GM10847 (cell line): Measurements from ENCODE around the gene MAGOH.
A peak's percentile ranks its signal among the peaks of the same experiment; 100 is the strongest.

Source experiments
- POLR2A ChIP-seq: IDR thresholded peaks from 2 replicates; pipeline ENCODE4 v1.6.1; 2011; ENCODE audit not compliant: insufficient read length; ENCODE audit errors: extremely low read depth

Gene MAGOH

GRCh38 chr1:53214376-53214940 is 23.9 kb downstream of the MAGOH start:
- TF ChIP-seq POLR2A, result no peak

DNA sequence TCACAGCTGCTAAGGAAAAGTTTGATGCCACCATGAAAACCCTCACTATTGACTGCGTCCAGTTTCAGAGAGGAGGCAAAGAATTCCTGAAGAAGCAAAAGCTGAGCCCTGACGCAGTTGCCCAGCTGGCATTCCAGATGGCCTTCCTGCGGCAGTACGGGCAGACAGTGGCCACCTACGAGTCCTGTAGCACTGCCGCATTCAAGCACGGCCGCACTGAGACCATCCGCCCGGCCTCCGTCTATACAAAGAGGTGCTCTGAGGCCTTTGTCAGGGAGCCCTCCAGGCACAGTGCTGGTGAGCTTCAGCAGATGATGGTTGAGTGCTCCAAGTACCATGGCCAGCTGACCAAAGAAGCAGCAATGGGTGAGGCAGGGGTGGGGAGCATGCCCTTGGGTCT is 27.4 kb downstream of the MAGOH start:
- TF ChIP-seq POLR2A, result no peak

DNA sequence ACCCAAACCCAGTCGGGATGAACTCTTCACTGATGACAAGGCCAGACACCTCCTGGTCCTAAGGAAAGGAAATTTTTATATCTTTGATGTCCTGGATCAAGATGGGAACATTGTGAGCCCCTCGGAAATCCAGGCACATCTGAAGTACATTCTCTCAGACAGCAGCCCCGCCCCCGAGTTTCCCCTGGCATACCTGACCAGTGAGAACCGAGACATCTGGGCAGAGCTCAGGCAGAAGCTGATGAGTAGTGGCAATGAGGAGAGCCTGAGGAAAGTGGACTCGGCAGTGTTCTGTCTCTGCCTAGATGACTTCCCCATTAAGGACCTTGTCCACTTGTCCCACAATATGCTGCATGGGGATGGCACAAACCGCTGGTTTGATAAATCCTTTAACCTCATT is 28.0 kb downstream of the MAGOH start:
- no peak for TF ChIP-seq POLR2A

DNA sequence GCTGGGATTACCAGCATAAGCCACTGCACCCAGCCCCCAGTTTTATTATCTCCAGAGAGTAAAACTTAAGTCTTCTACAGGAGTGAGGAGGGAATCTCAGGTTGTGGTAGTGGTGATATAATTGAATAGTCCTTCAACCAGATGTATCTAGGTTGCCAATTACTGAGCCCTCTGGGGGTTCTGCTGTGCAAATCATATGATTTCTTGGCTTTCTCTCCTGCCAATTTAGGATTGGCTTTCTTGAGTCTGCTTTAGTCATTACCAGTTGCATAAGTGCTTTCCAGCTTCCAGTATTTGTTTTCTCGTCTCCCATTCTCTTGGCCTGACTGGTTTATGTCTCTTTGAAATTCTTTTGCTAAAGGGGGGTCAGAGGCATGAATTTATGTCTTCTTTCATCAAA is 30.6 kb downstream of the MAGOH start:
- TF ChIP-seq POLR2A, result no peak

DNA sequence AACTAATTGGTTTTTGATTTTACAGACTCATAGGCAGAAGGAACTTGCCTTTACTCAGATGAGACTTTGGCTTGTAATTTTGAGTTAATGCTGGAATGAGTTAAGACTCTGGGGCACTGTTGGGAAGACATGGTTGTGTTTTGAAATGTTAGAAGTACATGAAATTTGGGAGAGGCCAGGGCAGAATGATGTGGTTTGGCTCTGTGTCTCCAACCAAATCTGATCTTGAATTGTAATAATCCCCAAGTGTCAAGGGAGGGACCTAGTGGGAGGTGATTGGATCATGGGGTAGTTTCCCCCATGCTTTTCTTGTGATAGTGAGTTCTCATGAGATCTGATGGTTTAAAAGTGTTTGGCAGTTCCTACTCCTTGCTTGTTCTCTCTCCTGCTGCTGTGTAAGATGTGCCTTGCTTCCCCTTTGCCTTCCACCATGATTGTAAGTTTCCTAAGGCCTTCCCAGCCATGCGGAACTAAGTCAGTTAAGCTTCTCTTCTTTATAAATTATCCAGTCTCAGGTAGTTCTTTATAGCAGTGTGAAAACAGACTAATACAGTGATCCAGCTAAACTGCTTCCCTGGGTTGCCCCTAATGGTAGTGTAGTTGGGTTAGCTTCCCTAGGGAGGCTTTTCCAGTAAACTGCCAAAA is 31.5 kb downstream of the MAGOH start:
- no peak for TF ChIP-seq POLR2A

GRCh38 chr1:53203466-53203865 is 34.9 kb downstream of the MAGOH start:
- TF ChIP-seq POLR2A, result no peak

GRCh38 chr1:53198241-53198651 is 40.1 kb downstream of the MAGOH start:
- TF ChIP-seq POLR2A, result no peak

DNA sequence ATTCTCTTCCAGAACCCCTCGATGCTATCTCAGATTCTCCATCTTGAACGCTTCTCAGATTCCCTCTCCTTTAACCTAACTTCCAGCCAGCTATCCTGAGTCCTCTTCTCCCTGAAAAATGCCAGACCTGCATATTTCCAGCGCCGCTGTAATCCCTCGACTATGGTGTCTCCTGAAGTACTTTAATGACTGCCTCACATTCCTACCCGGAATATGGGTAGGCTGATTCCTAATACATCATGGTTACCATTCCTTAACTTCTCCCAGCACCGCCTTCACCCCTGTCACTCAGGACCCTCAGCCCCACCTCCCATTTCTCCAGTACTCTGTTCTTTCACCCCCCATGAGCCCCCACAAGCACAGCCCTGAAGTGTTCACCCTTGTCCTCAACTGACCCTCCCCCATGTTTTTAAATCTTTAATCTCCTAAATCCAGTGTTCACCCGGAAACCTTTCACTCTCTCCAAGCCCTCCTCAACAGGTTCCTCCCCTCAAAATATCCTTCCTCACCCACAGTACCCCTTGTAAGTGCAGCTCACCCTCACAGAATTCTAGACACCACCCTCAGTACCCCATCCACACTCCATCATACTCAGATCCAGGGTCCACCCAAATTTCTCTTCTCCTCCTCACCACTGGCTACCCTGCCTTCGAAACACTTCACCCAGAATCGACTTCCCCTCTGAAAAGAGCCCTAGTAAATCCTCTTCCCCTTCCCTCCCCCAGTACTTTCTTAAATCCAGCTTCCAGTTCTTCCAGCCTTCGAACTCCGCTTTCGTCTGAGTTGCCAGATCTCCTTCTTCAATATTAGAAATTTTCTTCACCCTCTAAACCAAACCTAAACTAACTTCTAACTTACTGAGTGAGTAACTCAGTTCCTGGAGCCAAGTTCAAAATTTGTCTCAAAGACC is 40.8 kb downstream of the MAGOH start:
- TF ChIP-seq POLR2A, result no peak

- TF ChIP-seq POLR2A, result peak; percentile 95
Measured at GRCh38 chr1:53196485-53197290, 41.6 kb downstream of the MAGOH start, which contains the start of gene CPT2. Gene CPT2, plus strand, starts transcription at chr1:53196824. Its CDS starts 120 bp downstream, at chr1:53196944.

GRCh38 chr1:53196017-53196484 is 42.3 kb downstream of the MAGOH start:
- TF ChIP-seq POLR2A, result no peak

DNA sequence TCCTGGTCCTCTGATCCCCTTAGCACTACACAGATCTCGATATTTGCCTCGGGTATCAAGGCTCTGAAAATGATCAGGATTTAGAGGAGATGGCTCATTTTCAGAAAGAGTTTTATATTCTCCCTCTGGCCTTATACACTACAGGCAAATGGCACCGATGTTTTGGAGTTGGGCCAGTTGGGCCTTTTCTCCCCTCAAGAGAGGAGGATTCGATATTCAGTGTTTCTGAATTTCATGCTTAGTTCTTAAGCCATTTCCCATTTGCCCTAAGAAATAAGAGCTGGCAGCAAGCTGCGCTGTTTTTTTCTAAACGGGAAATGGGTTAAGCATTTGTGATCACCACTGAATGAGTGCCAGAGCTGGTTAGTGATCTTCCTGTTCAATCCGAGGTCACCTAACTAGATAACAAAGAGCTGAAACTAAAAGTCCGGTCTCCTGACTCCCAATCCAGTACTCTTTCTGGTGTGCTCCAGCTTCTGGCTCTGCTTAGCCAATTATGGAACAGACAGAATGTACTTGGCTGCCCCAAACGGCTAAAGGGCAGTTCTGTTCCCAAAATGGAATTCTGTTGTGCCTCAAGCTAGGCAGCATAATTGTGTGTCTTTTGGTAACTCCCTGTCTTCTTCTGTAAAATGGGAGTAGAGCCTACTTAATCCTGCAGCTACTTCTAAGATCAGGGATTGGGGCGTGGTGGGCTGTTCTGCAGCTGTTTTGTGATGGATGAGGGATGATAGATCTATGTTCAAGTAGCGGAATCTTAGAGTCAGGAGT is 42.9 kb downstream of the MAGOH start:
- TF ChIP-seq POLR2A, result no peak

GRCh38 chr1:53190210-53190611 is 48.1 kb downstream of the MAGOH start:
- no peak for TF ChIP-seq POLR2A

GRCh38 chr1:53189061-53189460 is 49.3 kb downstream of the MAGOH start:
- no peak for TF ChIP-seq POLR2A

GRCh38 chr1:53188099-53188498 is 50.2 kb downstream of the MAGOH start:
- TF ChIP-seq POLR2A, result no peak
